Iris pigment epithelial cell (primary cell): Measurements from ENCODE around the gene MUC20.
A peak's percentile ranks its signal among the peaks of the same experiment; 100 is the strongest.
"Not testable (repeated sequence)": the region's sequence is repeated elsewhere in the genome, so short reads cannot be mapped to it uniquely, and the experiment has no call there.

Experiments used
- DNase-seq: peaks from one replicate; pipeline ENCODE4 v3.0.0-alpha.2; 2011; ENCODE audit warnings: low read depth

The MUC20 gene

GRCh38 chr3:195720831-195721506, at the start of gene MUC20:
MUC20 (plus strand) TSS chr3:195720978; CDS start chr3:195721008, 30 bp downstream.
- DNase-seq, result not testable (repeated sequence)

- not testable (repeated sequence) for DNase-seq
These were observed 49.5 kb upstream of the MUC20 start for GRCh38 chr3:195671283-195671682.

- not testable (repeated sequence) for DNase-seq
These were observed 47.1 kb upstream of the MUC20 start for GRCh38 chr3:195673711-195674110.

- not testable (repeated sequence) for DNase-seq
These were observed 42.3 kb upstream of the MUC20 start for GRCh38 chr3:195678391-195679015.

GRCh38 chr3:195680690-195681089, 40.1 kb upstream of the MUC20 start:
- DNase-seq, result not testable (repeated sequence)

- not testable (repeated sequence) for DNase-seq
These were observed 39.2 kb upstream of the MUC20 start for GRCh38 chr3:195681458-195682103.

- not testable (repeated sequence) for DNase-seq
These were observed 38.6 kb upstream of the MUC20 start for GRCh38 chr3:195682104-195682742.

- DNase-seq, result not testable (repeated sequence)
These were observed 36.9 kb upstream of the MUC20 start for GRCh38 chr3:195683722-195684526.

GRCh38 chr3:195684527-195685257, 36.1 kb upstream of the MUC20 start:
- DNase-seq, result not testable (repeated sequence)

- not testable (repeated sequence) for DNase-seq
These were observed 34.1 kb upstream of the MUC20 start for GRCh38 chr3:195686537-195687208.

- DNase-seq, result not testable (repeated sequence)
These were observed 33.5 kb upstream of the MUC20 start for GRCh38 chr3:195687209-195687760.

- DNase-seq, result peak; percentile 72
These were observed 32.2 kb upstream of the MUC20 start for GRCh38 chr3:195688471-195689183.

- not testable (repeated sequence) for DNase-seq
These were observed 31.4 kb upstream of the MUC20 start for GRCh38 chr3:195689184-195690070.

GRCh38 chr3:195690951-195691350, 29.8 kb upstream of the MUC20 start:
- no peak for DNase-seq

- not testable (repeated sequence) for DNase-seq
These were observed 29.0 kb upstream of the MUC20 start for GRCh38 chr3:195691596-195692353.

- DNase-seq, result no peak
These were observed 28.5 kb upstream of the MUC20 start for GRCh38 chr3:195692354-195692685.

- DNase-seq, result no peak
These were observed 27.9 kb upstream of the MUC20 start for GRCh38 chr3:195692781-195693427.
